HG02973 (cell line): ENCODE results near the gene AGA.

Experiments used
- ATAC-seq: cut with Tn5 transposase; IDR thresholded peaks from one replicate; pipeline ENCODE4 v1.9.1; 2021; ENCODE audit warnings: moderate library complexity; ENCODE audit not compliant: unreplicated experiment

Gene AGA

DNA sequence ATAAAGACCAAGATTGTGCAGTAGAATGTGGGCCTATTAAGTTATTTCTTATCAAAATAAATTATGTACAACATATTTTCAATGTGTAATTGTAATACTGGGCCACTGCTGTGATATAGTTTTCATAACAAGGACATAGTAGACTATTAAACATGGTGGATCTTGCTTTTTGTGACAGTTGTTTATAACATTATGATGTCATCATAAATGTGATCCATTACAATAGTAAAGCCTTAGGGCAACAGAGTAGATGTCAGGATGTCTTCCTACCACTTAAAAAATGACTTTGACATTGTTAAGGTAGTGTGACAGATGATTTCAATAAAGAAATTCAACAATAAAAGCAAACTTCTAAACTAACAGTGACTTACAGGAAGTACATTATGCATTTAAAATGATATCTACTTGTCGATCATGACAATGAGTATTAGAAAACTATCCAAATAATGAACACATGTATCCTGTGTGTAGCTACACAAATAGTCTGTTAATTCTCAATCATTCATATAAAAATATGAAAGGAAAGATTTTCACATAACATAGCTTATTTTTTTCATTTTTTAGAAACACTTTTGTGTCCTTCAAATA, 5.3 kb upstream of the AGA start:
- no peak for ATAC-seq

GRCh38 chr4:177446586-177446985, 4.3 kb upstream of the AGA start:
- no peak for ATAC-seq

- ATAC-seq: no peak
Observed at GRCh38 chr4:177444911-177445736, 2.9 kb upstream of the AGA start.

- ATAC-seq: peak; percentile 48
Observed at GRCh38 chr4:177441061-177441802, 1.0 kb downstream of the AGA start.

DNA sequence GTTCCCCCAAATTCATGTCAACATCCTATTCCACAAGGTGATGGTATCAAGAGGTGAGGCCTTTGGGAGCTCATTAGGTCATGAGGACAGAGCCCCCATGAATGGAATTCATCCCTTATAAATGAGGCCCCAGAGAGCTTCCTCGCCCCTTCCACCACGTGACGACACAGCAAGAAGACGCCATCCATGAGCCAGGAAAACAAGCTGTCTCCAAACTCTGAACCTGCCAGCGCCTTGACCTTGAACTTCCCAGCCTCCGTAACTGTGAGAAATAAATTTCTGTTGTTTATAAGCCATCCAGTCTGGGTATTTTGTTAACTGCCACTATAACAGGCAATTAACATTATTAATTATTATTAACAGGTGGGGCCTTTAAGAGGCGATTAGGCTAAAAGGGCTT, 5.8 kb downstream of the AGA start:
- no peak for ATAC-seq

DNA sequence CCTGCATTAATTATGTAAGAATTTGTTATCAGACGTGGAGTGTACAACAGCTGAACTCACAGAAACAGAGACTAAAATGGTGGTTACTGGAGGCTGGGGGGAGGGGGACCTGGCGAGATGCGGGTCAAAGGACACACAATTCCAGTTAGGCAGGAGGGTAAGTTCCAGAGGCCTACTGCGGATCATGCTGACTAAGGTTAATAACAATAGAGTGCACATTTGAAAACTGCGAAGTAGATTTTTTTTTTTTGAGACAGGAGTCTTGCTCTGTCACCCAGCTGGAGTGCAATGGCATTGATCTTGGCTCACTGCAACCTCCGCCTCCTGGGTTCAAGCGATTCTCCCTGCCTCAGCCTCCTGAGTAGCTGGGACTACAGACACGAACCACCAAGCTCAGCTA, 7.6 kb downstream of the AGA start:
- ATAC-seq: no peak

GRCh38 chr4:177427192-177427591, 15.0 kb downstream of the AGA start:
- ATAC-seq: no peak

DNA sequence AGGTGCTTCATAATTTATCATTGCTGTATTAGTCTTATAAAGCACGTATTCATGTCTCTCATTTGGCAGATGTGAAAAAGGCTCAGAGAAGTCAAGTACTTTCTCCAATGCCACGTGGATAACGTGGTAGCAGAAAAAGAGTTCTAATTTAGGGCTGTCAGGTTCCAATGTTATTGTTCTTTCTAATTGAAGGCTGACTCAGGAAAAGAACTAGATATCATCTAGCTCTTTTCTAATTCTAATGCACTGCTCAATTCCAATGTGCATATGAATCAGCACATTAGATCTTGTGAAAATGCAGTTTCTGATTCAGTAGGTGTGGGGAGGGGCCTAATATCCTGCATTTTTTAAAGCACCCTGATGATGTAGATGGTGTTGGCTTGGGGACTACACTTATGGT, 22.8 kb downstream of the AGA start:
- no peak for ATAC-seq

GRCh38 chr4:177413656-177414055, 28.6 kb downstream of the AGA start:
- no peak for ATAC-seq

GRCh38 chr4:177413076-177413475, 29.2 kb downstream of the AGA start:
- ATAC-seq: no peak

DNA sequence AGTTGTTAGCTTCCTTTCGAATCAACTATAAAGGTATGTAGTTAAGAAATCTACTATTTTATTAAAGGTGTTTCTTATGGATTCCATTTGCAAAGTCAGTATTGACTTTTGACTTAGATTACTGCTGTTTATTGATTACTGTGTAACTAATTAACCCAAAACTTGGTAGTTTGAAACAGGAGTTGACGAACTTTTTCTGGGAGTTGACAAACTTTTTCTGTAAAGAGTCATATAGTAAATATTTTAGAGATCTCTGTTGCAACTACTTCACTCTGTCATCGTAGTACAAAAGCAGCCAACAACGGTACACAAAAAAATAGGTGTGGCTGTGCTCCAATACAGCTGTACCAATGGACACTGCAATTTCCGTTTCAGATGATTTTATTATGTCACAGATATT, 30.2 kb downstream of the AGA start:
- ATAC-seq: no peak

- no peak for ATAC-seq
Observed at GRCh38 chr4:177410566-177410965, 31.7 kb downstream of the AGA start.

- no peak for ATAC-seq
Observed at GRCh38 chr4:177408023-177408422, 34.2 kb downstream of the AGA start.

DNA sequence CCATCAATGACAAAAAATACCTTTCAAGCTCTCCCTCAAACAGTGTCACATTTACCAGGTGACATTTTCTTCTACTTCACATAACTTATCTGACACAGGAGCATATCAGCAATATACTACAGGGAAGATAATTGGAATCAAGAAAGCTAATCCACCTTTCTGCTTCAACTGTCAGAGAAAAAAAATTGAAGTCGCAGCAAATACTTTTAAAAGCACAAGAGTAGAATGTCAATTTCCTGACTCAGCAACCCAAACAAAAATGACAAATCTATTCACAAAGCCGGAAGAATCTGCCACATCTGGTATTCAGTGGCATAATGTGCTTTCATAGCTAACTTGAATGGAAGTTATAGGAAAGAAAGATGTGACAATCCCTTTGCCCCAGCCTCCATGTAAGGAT, 36.7 kb downstream of the AGA start:
- ATAC-seq: no peak

DNA sequence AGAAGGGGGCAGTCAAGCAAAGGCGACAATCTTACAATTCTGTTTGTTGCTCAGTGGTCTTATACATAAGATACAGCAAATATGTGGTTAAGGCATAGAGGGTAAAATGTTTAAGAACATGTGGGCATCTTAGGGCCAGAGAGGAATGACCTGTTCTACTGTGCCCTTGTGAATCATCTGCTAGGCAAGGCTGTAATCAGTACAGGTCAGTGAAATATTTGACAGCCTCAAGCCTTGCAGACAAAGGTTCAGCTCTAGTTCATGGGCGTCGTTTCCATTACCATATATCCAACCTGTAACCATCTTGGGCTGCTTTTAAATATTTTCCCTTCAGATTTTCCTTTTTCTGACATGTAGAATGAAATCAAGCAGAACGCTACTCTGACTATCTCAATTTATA, 37.3 kb downstream of the AGA start:
- ATAC-seq: no peak

DNA sequence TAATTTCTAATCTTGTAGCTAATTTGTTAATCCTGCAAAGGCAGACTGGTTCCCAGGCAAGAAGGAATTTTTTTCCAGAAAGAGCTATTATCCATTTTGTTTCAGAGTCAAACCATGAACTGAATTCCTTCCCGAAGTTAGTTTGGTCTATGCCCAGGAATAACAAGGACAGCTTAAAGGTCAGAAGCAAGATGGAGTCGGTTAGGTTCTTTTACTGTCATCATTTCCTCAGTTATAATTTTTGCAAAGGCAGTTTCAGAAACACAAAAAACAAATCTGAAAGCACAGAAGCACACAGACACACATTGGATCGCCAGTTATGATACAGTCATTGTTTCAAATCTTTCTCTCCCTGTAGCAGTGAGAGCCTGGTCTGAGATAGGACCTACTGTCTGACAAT, 37.9 kb downstream of the AGA start:
- ATAC-seq: no peak

GRCh38 chr4:177403746-177404145, 38.5 kb downstream of the AGA start:
- ATAC-seq: no peak

GRCh38 chr4:177401658-177402273, 40.5 kb downstream of the AGA start:
- no peak for ATAC-seq

DNA sequence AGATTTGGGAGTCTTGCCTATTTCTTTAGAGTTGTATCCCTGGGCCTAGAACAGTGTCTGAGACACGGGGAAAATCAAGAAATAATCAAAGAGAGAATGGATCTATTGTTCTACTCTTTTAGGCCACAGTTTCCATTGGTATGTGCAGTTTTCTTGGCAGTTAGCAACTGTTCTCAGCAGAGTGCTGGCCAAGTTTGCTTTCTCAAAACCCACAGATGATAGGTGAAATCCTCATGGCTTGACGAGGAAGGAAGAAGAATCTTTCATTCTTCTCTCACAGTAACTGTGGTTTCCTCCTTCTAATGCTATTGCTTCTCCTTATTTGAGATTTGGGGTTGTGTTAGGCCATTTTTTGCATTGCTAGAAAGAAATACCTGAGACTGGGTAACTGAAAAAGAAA, 42.2 kb downstream of the AGA start:
- ATAC-seq: no peak

DNA sequence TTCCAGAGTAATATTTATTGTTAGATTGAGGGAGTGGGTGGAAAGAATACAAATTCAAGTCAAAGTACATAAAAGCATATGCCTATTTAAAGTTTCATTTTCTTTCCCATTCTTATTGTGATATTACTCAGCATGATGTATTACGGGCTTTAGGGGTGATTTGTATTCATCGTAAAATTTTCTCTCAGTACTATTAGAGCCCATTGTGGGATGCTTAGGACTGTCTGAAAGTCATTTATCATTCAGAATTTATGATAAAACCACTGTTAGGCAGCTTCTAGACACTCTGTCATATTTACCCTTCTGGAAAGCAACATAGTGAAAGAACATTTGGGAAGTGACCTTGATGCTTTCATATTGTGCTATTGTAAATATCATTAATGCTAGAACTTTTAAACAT, 45.9 kb downstream of the AGA start:
- no peak for ATAC-seq

DNA sequence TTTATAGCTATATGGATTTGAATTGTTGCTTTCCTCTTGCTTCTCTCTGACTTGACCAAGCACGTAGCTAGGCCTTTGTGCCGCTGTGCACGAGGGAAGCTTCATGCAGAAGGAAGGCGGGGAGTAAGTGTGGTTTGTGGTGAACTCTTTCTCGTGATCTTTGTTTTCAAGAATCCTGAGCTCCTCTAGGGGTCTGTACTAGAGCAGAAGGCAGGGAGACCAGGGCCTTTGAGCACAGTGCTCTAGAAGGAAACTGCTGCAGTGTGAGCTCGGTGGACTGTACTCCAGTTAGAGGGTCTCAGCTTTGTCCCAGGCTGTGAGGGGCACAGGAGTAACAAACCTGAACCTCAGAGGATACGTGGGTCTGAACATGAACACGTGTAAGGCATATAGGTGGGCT, 49.0 kb downstream of the AGA start:
- ATAC-seq: no peak

DNA sequence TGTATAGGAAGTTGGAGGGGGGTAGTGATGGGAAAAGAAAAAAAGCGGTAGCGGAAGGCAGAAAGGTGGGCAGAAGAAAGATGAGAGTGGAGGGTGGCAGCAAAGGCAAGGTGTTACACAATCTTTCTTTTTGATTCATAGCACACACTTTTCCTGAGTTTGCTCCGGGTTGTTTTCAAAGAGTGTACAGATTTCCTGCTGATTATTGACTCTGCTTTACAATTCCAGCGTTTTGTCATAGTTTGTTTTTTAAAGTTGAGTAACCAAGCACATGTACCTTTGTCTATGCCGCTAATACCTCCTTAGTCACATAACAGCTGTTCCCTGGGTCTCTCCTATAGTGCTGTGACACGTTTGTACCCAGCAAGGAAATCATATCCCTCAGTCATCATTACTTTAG, 50.3 kb downstream of the AGA start:
- ATAC-seq: no peak
